Measurements from ENCODE around the gene XAF1.
"Not testable (repeated sequence)": the region's sequence is repeated elsewhere in the genome, so short reads cannot be mapped to it uniquely, and the experiment has no call there.

The XAF1 gene

DNA sequence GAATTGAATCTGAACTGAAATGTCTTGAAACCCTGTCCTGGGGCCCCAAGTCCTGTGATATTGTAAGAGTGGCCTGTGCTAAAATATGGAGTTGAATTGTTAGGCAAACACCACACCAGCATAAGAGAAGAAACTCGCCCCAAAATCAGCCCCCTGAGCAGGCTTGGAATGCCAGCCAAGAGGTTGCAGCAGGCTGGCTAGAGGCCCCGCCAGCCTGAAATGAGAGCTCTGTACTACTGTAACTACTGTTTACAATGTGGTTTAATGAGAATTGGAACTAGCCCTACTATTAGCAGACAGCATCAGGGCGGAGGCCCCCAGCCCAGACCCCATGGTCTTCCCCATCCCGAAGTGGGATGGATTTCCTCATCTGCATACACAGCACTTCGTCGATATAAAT is 43.9 kb downstream of the XAF1 start:
- no peak overlapping the region for H3K4me3 ChIP-seq (ENCODE audit: low read length)
- DNase-seq (ENCODE audit: low read depth) = no peak
- TF ChIP-seq, protein P1, sequence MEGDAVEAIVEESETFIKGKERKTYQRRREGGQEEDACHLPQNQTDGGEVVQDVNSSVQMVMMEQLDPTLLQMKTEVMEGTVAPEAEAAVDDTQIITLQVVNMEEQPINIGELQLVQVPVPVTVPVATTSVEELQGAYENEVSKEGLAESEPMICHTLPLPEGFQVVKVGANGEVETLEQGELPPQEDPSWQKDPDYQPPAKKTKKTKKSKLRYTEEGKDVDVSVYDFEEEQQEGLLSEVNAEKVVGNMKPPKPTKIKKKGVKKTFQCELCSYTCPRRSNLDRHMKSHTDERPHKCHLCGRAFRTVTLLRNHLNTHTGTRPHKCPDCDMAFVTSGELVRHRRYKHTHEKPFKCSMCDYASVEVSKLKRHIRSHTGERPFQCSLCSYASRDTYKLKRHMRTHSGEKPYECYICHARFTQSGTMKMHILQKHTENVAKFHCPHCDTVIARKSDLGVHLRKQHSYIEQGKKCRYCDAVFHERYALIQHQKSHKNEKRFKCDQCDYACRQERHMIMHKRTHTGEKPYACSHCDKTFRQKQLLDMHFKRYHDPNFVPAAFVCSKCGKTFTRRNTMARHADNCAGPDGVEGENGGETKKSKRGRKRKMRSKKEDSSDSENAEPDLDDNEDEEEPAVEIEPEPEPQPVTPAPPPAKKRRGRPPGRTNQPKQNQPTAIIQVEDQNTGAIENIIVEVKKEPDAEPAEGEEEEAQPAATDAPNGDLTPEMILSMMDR (conservative IDR thresholded peaks at IDR 0.05; ENCODE audit: low read length) = no peak

GRCh38 chr17:6800422-6801027 is 44.7 kb downstream of the XAF1 start:
- no peak for DNase-seq (ENCODE audit: low read depth)
- TF ChIP-seq, protein P1 (conservative IDR thresholded peaks at IDR 0.05; ENCODE audit: low read length) = no peak
- H3K4me3 ChIP-seq (ENCODE audit: low read length) = no peak overlapping the region

- DNase-seq (ENCODE audit: low read depth) = no peak
- no peak overlapping the region for H3K4me3 ChIP-seq (ENCODE audit: low read length)
- TF ChIP-seq, protein P1 (conservative IDR thresholded peaks at IDR 0.05; ENCODE audit: low read length) = no peak
Observed at GRCh38 chr17:6811510-6811909, 55.7 kb downstream of the XAF1 start.

DNA sequence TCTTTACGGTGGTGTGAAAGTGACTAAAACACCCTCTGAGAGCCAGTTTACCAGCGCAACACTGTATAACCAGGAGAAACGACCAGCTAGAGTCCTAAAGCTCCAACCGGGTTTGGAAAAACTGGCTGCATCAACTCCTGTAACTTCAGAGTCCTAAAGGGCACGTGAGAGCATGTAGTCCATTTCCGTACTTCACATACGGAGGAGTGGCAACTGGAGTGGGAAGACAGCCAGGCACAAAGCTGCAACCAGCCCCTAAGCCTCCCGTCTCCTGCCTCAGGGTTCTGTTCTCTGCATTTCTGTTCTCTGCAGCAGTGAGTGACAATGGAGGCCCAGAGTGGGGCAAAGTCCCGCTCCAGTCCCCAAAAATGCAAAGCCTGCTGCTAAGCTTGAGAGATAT is 56.4 kb downstream of the XAF1 start:
- no peak for DNase-seq (ENCODE audit: low read depth)
- H3K4me3 ChIP-seq (ENCODE audit: low read length) = no peak overlapping the region
- TF ChIP-seq, protein P1 (conservative IDR thresholded peaks at IDR 0.05; ENCODE audit: low read length) = no peak

DNA sequence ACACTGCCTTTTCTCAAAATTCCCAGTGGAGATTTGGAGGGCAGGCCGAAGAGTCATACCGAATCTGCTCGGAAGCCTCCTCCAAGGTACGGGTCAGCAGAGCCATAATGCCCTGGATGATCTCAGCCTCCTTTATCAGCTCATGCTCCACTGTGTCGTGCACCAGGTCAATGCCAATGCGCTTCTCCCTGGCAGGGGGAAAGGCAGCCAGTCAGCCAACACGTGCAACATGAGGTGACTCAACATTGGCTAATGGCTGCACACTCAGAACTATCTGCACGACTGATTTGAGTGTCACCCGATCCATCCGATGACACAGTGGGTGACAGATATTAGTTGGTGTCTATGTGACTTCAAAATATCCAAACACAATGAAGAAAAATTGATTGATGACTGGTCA is 59.9 kb downstream of the XAF1 start:
- DNase-seq (ENCODE audit: low read depth) = no peak
- TF ChIP-seq, protein P1 (conservative IDR thresholded peaks at IDR 0.05; ENCODE audit: low read length) = no peak
- no peak overlapping the region for H3K4me3 ChIP-seq (ENCODE audit: low read length)

- DNase-seq (ENCODE audit: low read depth); H3K4me3 ChIP-seq (ENCODE audit: low read length): not testable (repeated sequence)
Observed at GRCh38 chr17:6816368-6816767, 60.5 kb downstream of the XAF1 start.

DNA sequence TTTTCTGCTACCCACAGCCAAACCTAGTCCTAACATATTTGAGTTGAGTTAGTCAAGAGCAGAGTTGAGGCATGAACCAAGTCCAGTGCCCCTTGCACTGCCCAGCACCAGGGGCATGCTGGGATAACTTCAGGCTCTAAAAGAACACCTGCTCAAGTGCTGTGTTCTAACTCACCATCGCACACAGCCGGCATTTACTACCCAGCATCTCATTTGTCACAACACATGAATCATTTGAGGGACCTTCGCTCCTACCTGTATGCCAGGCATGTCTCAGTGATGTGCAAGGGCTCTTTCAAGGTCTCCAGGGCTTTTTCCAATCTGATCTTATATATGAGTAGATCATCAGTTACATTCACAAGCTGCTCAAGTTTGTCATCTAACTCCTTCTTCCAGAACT is 63.1 kb downstream of the XAF1 start:
- H3K4me3 ChIP-seq (ENCODE audit: low read length) = no peak overlapping the region
- no peak for DNase-seq (ENCODE audit: low read depth)
- TF ChIP-seq, protein P1 (conservative IDR thresholded peaks at IDR 0.05; ENCODE audit: low read length) = no peak

DNA sequence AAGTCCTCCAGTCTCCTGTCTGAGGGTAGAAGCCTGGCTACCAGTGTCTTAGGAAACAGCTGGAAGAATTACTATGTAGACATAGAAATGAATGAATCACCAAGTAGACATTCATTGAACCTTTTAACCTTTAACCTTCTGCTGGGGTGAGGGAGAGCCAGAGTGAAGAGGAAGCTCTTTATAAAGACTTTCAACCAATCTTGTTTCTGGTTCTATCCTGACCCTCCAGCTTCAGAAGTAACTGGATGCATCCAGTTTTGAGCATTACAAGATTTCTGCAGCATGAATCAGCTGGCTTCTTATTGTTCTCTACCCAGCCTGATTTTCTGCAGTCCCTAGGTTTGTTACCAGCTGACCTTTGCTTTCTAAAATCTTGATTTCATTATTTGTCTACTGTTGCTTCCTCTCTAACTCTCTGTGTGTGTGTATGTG is 67.2 kb downstream of the XAF1 start:
- no peak overlapping the region for H3K4me3 ChIP-seq (ENCODE audit: low read length)
- TF ChIP-seq, protein P1 (conservative IDR thresholded peaks at IDR 0.05; ENCODE audit: low read length) = no peak
- DNase-seq (ENCODE audit: low read depth) = peak; percentile 65
